Astrocyte (in vitro differentiated cells and primary cell): Measurements from ENCODE around the gene FGF1.

Experiments
- EZH2 ChIP-seq: IDR thresholded peaks from 2 replicates; pipeline ENCODE4 v1.6.1; 2012; ENCODE audit warnings: mild to moderate bottlenecking, low read length, inconsistent platforms; ENCODE audit not compliant: insufficient read depth
- TF ChIP-seq, protein P1 (sequence below): IDR thresholded peaks from 2 replicates; pipeline ENCODE4 v1.5.1; 2011; ENCODE audit warnings: low read depth, mild to moderate bottlenecking, inconsistent platforms, low read length, moderate library complexity; ENCODE audit not compliant: insufficient read depth

- TF ChIP-seq, protein P1, sequence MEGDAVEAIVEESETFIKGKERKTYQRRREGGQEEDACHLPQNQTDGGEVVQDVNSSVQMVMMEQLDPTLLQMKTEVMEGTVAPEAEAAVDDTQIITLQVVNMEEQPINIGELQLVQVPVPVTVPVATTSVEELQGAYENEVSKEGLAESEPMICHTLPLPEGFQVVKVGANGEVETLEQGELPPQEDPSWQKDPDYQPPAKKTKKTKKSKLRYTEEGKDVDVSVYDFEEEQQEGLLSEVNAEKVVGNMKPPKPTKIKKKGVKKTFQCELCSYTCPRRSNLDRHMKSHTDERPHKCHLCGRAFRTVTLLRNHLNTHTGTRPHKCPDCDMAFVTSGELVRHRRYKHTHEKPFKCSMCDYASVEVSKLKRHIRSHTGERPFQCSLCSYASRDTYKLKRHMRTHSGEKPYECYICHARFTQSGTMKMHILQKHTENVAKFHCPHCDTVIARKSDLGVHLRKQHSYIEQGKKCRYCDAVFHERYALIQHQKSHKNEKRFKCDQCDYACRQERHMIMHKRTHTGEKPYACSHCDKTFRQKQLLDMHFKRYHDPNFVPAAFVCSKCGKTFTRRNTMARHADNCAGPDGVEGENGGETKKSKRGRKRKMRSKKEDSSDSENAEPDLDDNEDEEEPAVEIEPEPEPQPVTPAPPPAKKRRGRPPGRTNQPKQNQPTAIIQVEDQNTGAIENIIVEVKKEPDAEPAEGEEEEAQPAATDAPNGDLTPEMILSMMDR: no peak
- no peak for TF ChIP-seq EZH2
Measured at GRCh38 chr5:142722896-142723295, 37.0 kb upstream of the FGF1 start.
